ENCODE data around the gene DNAH10. TPM values are rescaled to one million over a fixed set of nuclear protein-coding genes. Genes with fewer than 3 reads are reported as not detected.

Gene DNAH10
- total and polyA plus RNA-seq, 8 donors, result 0.02 to 0.59 (median 0.09) TPM; not detected in 1

DNA sequence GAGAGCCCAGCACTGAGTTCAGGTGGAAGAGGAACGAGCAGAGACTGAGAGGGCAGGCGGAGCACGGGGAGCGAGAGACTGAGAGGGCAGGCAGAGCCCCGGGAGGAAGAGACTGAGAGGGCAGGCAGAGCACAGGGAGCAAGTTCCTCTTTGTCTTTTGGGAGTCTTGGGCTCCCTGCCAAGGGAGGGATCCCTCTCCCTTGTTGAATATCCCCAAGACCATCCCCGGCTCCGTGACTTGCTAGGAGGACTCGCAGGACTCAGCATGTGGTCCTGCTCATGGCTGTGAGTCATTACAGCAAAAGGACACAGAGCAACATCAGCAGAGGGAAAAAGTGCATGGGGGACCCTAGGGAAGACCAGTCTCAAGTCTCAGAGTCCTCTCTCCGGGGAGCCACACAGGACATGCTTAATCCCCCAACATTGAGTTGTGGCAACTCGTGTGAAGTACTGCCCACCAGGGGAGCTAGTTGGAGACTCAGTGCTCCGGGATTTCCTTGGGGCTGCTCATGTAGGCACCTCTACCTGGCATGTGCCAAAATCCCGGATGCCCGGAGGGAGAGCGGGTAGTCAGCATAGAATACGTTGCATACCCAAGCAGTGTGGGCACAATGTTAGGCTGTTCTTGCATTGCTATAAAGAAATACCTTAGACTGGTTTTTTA is 129.5 kb downstream of the DNAH10 start:
- no peaks in the 10 kb centered on the region for H3K9me3 ChIP-seq
- no peak overlapping the region for H3K4me3 ChIP-seq
- ATAC-seq (no peak), FAIRE-seq (no peak), DNase-seq (no peak)
- no peaks in the 10 kb centered on the region for H3K27me3 ChIP-seq
- no peaks in the 10 kb centered on the region for H3K36me3 ChIP-seq
- no peaks in the 10 kb centered on the region for H3K4me1 ChIP-seq
- TF ChIP-seq, protein P1, sequence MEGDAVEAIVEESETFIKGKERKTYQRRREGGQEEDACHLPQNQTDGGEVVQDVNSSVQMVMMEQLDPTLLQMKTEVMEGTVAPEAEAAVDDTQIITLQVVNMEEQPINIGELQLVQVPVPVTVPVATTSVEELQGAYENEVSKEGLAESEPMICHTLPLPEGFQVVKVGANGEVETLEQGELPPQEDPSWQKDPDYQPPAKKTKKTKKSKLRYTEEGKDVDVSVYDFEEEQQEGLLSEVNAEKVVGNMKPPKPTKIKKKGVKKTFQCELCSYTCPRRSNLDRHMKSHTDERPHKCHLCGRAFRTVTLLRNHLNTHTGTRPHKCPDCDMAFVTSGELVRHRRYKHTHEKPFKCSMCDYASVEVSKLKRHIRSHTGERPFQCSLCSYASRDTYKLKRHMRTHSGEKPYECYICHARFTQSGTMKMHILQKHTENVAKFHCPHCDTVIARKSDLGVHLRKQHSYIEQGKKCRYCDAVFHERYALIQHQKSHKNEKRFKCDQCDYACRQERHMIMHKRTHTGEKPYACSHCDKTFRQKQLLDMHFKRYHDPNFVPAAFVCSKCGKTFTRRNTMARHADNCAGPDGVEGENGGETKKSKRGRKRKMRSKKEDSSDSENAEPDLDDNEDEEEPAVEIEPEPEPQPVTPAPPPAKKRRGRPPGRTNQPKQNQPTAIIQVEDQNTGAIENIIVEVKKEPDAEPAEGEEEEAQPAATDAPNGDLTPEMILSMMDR (IDR thresholded peaks at IDR 0.05), result no peak
- intact Hi-C loops (cut with DNase I), result no loop called here
- WGBS, 2 donors, result 68 to 80% methylated on average over 15 of the region's 15 CpGs
- H3K27ac ChIP-seq, result no peak overlapping the region

DNA sequence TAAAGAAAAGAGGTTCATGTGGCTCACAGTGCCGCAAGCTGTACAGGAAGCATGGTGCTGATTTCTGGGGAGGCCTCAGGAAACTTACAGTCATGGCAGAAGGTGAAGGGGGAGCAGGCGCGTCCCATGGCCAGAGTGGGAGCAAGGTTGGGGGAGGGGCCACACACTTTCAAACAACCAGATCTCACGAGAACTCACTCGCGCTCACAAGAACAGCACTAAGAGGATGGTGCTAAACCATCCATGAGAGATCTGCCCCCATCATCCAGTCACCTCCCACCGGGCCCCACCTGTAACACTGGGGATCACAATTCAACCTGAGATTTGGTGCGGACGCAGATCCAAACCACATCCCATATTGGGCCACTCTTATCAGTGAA is 130.1 kb downstream of the DNAH10 start:
- Histone ChIP-seq H3K27ac (no peak overlapping the region), H3K4me3 (no peak overlapping the region), H3K9me3 (no peaks in the 10 kb centered on the region), H3K36me3 (no peaks in the 10 kb centered on the region), H3K27me3 (no peaks in the 10 kb centered on the region), H3K4me1 (no peaks in the 10 kb centered on the region)
- TF ChIP-seq, protein P1 (IDR thresholded peaks at IDR 0.05), result no peak
- intact Hi-C loops (cut with DNase I), result no loop called here
- 86 to 89% methylated on average over 9 of the region's 9 CpGs for WGBS, 2 donors
- no peak for DNase-seq
- no peak for ATAC-seq
- no peak for FAIRE-seq

DNA sequence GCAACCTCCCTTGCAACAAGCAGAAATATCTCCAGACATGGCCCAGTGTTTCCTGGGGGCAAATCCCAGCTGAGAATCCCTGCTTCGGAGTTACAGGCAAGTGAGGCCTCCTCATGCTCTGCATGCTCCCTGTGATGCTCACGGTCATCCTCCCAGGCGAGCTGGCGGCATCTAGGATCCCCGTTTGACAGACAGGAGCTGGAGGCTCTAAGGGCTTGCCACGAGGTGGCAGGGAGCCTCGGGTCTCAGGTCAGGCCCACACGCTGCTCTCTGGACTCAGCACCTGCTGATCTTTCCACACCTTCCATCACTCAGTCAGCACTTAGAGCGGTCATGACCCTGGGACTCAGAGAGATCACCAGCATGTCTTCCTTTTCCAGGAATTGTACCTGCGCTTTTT is 130.8 kb downstream of the DNAH10 start:
- 55 to 63% methylated on average over 10 of the region's 10 CpGs for WGBS, 2 donors
- no peak for FAIRE-seq
- TF ChIP-seq, protein P1 (IDR thresholded peaks at IDR 0.05), result no peak
- intact Hi-C loops (cut with DNase I), result no loop called here
- Histone ChIP-seq H3K27ac (no peak overlapping the region), H3K4me3 (no peak overlapping the region), H3K4me1 (no peaks in the 10 kb centered on the region), H3K9me3 (no peaks in the 10 kb centered on the region), H3K27me3 (no peaks in the 10 kb centered on the region), H3K36me3 (no peaks in the 10 kb centered on the region)
- ATAC-seq, result no peak
- DNase-seq, result no peak

DNA sequence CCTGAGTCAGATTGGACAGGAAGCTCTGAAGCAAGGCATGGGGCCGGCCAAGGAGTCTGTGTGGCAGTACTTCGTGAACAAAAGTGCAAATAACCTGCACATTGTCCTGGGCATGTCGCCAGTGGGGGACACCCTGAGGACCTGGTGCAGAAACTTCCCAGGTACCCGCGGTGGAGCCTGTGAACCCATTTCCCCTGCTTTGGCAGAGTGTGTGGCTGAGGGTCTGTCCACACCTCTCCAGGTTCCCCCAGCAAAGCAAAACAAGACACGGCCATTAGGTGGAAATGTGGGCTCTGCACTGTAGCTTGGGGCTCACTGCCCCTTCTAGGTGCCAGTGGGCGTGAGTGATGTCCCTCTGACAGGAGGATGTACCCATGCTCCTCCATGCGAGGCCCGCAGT is 131.2 kb downstream of the DNAH10 start:
- no peak overlapping the region for H3K27ac ChIP-seq
- no peak for ATAC-seq
- H3K9me3 ChIP-seq, result no peaks in the 10 kb centered on the region
- no peaks in the 10 kb centered on the region for H3K4me1 ChIP-seq
- no peak for DNase-seq
- WGBS, 2 donors, result 65 to 82% methylated on average over 9 of the region's 9 CpGs
- no peaks in the 10 kb centered on the region for H3K36me3 ChIP-seq
- intact Hi-C loops (cut with DNase I), result no loop called here
- no peaks in the 10 kb centered on the region for H3K27me3 ChIP-seq
- TF ChIP-seq, protein P1 (IDR thresholded peaks at IDR 0.05), result no peak
- FAIRE-seq, result no peak
- no peak overlapping the region for H3K4me3 ChIP-seq

DNA sequence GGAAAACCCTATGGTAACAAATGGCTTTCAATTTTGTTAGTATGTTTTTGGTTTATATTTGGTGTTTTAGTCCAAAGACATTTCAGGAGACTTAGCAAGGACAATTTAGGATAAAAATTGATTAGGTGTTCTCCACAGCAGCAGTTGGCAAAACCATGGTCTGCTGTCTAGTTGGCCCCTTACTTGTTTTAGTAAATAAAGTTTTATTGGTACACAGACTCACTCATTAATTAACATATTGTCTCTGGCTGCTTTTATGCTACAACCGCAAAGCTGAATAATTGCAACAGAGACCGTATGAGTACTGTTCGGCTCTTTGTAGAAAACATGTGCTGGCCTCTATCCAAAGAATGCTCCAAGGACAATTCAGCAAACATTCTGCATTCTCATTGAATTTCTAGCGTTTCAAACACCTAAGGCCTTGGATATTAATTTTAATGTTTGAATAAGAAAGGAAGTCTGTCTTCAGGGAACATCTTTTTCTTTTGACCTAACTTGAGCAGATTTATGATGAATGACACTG is 132.8 kb downstream of the DNAH10 start:
- 22 to 23% methylated on average over 4 of the region's 4 CpGs for WGBS, 2 donors
- intact Hi-C loops (cut with DNase I), result no loop called here
- DNase-seq (no peak), FAIRE-seq (no peak), ATAC-seq (no peak)
- Histone ChIP-seq H3K36me3 (no peaks in the 10 kb centered on the region), H3K27me3 (no peaks in the 10 kb centered on the region), H3K4me1 (no peaks in the 10 kb centered on the region), H3K9me3 (no peaks in the 10 kb centered on the region), H3K27ac (no peak overlapping the region), H3K4me3 (no peak overlapping the region)
- TF ChIP-seq, protein P1 (IDR thresholded peaks at IDR 0.05), result no peak
